ENCODE measurements around the gene DDO.
"Not testable (repeated sequence)": the region's sequence is repeated elsewhere in the genome, so short reads cannot be mapped to it uniquely, and the experiment has no call there.

DDO gene

GRCh38 chr6:110366975-110367374, 48.4 kb downstream of the DDO start:
- no peak for DNase-seq (ENCODE audit: low read depth)

DNA sequence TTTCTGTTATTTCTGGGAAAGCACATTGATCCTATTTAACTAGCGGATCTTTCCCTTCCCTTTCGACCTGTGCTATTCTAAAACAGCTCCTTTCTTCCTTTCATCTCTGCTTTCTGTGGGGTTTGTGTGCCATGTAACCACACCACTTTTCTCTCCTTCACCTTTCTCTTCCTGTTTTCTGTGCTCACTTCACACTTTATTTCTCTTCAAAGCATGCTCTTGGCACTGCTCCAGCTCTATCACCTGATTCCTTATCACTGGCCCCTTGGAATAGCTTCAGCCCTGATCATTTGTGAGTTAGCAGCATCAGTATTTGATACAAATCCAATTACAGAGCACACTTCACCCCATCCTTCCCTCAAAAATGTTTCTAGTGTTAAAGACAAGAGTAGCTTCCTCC, 49.1 kb downstream of the DDO start:
- DNase-seq (ENCODE audit: low read depth) = no peak

- no peak for DNase-seq (ENCODE audit: low read depth)
These were observed 50.8 kb downstream of the DDO start for GRCh38 chr6:110364364-110365105.

DNA sequence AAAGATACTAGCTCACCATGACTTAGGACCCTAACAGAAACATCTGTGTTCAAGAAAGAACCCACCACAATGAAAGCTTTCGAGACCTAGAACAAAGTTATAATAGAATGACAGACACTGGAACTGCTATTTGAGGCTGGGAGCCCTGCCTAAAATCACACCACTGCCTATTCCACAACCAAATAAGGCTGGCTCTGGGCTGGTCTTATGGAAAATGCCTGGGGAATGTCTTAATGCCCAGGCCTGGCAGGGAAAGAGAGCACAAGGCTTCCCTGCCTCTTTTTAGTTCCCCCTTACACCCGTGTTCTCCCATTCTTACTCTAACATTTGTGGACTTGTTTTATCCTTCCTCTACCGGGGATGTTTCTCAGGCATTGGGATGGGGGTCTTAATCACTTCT, 51.6 kb downstream of the DDO start:
- no peak for DNase-seq (ENCODE audit: low read depth)

DNA sequence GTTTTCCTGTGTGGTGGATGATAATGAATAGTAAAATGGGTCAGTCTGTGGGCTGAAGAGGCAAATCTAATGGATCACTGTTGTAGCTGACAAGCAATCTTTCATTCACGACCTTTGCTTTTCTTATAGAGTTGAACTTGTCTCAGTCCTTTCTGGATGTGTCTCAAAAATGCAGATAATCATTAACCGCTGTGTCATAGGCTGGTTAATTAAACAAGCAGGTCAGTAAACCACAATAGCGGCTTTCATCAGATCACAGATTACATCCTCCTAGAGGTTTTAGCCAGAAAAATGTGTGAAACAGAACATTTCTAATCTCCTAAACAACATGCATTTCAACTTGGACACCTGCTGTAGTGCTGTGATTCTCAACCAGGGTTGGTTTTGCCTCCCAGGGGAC, 54.7 kb downstream of the DDO start:
- DNase-seq (ENCODE audit: low read depth) = no peak

DNA sequence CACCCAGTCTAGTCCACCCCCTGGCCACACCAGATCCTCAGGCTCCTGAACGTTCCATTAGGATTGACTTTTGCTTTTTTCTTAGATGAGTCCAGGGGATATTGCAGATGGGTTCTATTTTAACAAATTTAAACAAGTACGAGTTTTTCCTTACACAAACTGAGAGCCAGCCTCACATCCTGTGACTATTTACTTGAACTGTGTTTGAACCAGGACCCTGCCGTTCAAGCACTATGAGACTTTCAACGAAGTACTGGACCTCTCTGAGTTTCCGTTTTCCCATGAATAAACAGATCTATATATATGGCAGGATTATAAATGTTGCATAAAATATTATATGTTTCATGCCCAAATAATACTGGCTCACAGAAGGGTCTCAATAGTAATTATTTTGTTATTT, 55.8 kb downstream of the DDO start:
- DNase-seq (ENCODE audit: low read depth) = no peak

- DNase-seq (ENCODE audit: low read depth) = no peak
These were observed 56.7 kb downstream of the DDO start for GRCh38 chr6:110358553-110359160.

DNA sequence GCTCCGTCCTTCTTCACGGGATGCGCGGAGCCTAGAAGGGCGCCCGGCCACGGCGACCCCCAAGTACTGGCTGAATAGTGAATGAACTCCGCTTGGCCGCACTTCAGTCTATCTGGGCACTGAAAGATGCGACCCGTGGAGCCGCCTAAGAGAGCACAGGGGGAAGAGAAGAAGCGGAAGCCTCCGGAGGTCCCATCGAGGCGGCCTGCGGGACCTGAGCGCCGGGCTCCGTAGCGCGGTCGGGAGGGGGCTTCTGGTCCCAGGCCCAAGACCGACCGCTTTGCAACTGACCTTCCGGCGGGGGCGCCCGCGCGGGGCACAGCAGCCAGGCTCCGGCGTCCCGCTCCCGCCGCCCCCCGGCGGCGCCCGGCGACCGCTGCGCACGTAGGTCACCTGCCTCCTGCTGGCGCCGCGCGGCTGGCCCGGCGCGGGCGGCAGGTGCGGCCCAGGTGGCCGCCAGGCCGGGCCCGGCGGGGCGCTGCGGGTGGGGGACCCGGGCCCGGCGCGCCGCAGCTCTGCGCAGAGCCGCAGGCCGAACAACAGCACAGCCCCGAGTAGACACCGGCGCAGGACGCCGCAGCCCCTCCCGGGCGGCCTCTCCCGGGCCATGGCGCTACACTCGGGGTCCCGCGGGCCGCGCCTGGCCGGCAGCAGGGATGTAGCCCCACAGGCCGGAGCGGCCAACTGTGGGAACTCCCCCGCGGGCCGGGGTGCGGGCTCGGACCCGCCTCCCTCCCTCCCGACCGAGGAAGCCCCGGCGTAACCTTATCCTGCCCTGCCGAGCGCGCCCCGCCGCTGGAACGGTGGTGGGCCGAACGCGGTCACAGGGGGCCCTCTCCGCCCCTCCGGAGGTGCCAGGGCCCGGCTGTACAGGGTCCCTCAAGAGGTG, 57.5 kb downstream of the DDO start, which contains the start of gene METTL24:
Gene METTL24 (minus strand): TSS at position 686 of the 889 bp plus-strand sequence. CDS start 77 bp downstream, at position 609.
- no peak for DNase-seq (ENCODE audit: low read depth)

DNA sequence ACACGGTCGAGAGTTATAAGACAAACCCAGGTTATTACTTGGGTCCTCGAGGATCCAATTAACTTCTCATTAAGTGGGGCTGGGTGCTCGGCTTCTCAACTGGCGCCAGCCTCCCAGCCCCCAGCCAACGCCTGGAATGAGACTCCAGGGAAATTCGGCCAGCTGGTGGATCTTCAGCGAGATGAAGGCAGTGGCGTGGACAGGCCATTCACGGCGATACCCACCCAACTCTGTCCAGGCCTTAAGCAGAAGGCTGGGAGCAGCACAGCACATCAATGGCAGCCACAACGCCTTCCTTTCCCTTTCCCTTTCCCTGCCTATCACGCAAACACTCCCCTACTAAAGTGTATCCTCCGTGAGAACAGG, 58.1 kb downstream of the DDO start:
- no peak for DNase-seq (ENCODE audit: low read depth)

GRCh38 chr6:110356778-110357177, 58.6 kb downstream of the DDO start:
- no peak for DNase-seq (ENCODE audit: low read depth)

DNA sequence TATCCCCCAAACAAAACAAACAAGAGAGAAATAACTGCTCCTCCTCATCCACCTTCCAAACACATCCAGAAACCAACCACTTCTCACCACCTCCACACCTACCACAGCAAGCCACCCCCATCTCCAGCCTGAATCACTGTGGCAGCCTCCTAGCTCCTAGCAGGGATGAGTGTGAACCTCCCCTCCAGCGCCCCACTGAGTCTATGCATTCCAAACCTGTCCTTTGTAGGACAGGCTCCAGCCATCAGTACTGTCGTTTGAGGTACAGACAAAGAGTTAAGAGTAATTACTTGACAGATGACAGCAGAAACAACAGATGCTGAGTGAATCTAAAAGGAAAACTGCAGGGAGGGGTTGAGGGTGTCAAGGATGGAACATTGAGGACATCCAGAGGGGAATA, 59.6 kb downstream of the DDO start:
- DNase-seq (ENCODE audit: low read depth) = no peak

DNA sequence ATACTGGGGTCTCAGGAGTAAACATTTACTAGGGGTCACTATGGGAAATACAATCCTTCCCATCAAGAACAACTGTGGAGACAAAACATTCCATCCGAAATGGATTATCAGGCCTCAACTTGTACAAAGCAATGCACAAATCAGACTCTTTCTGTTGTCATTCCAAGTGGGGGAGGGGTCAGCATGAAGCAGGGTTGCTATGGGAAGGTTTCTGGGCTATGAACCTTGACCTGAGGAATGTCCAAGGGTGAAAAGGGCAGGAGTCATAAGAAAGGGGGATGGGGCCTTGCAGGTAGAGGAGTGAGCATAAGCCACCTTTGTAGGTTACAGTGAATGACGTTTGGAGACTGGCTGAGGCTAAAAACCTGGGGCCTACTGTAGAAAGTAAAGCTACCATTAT, 60.4 kb downstream of the DDO start:
- no peak for DNase-seq (ENCODE audit: low read depth)

DNA sequence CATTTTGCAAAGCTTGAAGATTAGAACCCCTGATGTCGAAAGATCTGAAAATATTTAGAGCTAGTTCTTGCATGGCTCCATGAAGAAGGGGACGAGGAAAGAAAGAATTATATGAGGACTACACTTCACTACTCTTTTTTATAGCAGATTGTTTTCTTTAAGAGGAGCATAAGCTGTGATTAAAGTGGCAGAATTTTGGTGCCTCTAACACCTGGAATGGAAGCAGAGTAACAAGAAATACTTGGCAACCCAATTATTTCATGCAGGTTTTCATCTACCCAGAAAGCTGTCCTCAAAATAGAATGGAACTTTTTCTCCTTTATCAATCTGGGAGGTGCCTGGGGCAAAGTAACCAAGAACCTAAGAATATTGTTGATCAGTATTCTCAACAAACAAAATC, 61.2 kb downstream of the DDO start:
- DNase-seq (ENCODE audit: low read depth) = no peak

GRCh38 chr6:110353457-110354001, 61.8 kb downstream of the DDO start:
- DNase-seq (ENCODE audit: low read depth) = no peak

DNA sequence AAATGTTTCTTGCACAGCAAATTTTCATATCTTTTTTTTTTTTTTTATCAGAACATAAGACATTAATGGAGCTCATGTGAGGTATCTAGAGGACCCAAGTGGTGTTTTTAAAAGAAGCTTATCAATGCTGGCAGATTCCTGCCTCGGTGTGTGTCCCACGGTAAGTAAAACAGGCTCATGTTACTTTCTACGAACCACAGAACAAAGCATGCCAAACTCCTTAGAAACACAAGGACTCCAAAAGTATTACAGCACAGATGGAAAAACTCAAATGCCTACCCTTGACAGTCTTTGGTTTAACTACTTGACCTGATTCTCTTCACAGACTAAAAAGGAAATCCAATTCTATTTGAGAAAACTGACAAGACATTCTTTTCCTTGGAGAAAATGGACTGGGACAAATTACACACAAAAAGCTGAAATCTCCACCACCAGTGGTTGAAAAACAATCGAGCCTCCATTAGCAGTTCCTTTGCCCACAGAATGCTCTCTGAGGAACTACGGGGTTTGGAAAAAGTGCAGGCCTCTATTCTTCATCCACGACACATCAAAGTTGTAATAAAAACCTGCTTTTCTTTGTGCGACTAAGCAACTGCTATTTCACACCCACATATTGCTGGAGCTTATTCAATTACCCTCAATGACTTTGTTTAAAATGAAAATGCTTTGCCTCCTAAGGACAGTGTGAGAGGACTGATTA, 62.7 kb downstream of the DDO start:
- DNase-seq (ENCODE audit: low read depth) = no peak

DNA sequence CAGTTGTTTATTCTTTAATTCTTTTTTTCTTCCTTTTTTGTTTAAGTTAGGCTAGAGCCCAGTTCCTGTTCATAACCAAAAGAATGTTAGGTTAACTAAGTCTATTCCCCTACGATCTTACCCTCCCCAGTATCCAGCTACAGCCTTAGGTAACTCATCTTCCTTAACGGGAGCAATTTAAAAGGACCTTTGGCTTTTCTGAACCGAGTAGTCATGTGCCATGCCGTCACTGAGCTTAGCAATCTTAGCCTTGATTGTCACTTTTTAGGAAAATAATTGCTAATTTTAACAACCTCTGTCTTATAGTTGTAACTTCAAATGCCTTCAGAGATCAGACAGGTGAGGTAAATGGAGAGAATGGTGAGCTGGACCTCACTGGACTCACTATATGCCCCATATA, 63.4 kb downstream of the DDO start:
- no peak for DNase-seq (ENCODE audit: low read depth)

GRCh38 chr6:110351546-110351945, 63.8 kb downstream of the DDO start:
- no peak for DNase-seq (ENCODE audit: low read depth)

GRCh38 chr6:110350593-110350992, 64.8 kb downstream of the DDO start:
- not testable (repeated sequence) for DNase-seq (ENCODE audit: low read depth)

DNA sequence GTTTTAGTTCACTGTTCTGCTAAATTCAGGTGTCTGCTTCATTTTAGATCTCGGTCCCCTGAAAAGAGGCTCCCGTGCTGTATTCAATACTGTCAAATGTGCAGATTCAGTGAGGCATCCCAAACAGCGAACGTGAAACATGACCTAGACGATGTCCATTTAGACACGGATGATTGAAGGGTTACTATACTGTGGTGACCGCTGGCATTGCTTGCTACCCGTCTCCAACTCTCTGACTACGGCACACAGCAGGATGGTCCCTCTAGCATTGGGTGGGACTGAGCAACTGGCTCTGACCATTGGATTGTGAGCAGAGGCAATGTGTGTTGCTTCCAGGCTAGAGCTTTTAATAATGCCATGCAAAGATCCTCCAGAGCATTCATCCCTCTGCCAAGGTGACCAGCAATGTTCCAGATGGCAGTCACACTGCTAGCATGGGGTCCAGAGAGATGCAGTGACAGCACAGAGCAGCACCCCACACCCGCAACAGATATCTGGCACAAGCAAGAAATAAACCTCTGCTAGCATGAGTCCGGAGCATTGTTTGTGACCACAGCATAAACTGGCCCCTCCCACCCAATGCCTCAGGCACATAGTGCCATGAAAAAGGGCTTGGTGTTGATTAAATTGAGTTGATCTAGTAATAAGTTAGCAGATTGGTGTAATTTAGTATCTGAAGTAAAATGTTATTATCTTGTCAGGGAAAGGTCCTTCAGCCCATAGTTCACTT, 66.2 kb downstream of the DDO start:
- DNase-seq (ENCODE audit: low read depth) = no peak

DNA sequence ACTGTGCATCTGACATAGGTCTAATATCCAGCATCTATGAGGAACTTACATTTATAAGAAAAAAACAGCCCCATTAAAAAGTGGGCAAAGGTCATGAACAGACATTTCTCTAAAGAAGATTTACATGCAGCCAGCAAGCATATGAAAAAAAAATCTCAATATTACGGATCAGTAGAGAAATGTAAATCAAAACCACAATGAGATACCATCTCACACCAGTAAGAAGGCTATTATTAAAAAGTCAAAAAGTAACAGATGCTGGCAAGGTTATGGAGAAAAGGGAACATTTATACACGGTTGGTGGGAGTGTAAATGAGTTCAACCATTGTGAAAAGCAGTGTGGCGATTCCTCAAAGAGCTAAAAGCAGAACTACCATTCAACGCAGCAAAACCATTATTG, 70.3 kb downstream of the DDO start:
- DNase-seq (ENCODE audit: low read depth) = no peak

DNA sequence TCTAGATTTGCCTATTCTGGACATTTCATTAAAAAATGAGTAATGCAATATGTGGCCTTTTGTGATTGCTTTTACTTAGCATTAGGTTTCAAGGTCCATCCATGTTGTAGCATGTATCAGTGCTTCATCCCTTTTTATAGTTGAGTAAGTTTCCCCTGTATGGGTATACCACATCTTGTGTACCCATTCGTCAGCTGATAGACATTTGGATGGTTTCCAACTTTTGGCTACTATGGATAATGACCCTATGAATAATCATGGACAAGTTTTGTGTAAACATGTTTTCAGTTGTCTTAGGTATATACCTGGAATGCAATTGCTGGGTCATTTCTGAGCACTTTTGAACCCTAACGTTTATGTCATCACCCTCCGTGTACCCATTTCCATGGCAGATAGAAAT, 72.6 kb downstream of the DDO start:
- DNase-seq (ENCODE audit: low read depth) = no peak

Data from HS-5 (cell line).